ENCODE measurements around the gene GPLD1.
"Not testable (repeated sequence)": the region's sequence is repeated elsewhere in the genome, so short reads cannot be mapped to it uniquely, and the experiment has no call there.

GPLD1 gene

DNA sequence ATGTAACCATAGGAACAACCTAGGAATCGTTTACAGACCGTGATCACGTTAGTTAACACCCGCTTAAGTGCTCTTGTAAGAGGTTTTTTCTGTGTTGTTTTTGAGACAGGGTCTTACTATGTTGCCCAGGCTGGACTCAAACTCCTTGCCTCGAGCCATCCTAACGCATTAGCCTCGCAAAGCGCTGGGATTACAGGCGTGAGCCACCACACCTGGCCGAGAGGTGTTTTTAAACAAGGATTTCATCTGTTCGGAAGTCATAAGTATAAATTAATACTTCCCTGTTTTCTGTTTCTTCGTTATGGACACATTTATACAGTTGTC lies 85.9 kb downstream of the GPLD1 start:
- peak overlapping the region; percentile 79 for H2AFZ ChIP-seq
- H3K27ac ChIP-seq, result peak overlapping the region; percentile 55
- no peaks in the 10 kb centered on the region for H3K9me3 ChIP-seq (ENCODE audit: control insufficient read depth, low read length)

DNA sequence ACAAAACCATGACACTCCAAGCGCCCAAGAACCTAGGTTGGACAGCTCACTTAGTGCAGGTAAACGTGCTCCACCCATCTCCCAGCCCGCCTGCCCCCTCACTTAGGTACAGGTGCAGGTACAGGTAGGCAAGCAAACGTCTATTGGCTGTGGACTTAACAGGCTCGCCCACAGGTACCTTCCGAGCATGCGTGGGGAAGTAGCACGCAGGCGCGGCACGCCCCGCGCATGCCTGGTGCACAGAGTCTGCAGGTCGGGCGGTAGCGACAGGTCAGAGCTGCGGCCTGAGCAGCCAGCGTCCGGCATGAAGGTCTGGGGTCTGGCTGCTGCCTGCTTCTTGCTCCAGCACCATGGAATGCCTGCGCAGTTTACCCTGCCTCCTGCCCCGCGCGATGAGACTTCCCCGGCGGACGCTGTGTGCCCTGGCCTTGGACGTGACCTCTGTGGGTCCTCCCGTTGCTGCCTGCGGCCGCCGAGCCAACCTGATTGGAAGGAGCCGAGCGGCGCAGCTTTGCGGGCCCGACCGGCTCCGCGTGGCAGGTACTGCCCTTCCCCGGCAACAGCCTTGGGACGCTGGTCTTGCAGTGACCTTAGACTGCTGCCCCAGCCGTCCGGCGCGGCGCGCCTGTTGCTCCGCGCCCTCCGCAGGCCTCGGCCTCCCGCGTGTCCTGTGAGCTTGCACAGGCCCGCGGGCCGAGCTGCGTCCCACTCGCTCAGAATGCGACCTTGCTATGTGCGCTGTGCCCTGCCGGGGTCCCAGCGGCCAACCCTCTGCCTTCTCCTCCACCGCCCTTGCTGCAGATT lies 86.5 kb downstream of the GPLD1 start, which contains the start of gene MRS2:
Gene MRS2 (plus strand): TSS at position 240 of the 804 bp plus-strand sequence. CDS start 111 bp downstream, at position 351.
- Histone ChIP-seq H3K27me3 (ENCODE audit: control insufficient read depth, insufficient read depth, low read length) (no peaks in the 10 kb centered on the region), H3K9ac (no peak within 1 kb of the TSS), H3K79me2 (peaks cover 24% of the 10 kb centered on the region), H3K4me2 (ENCODE audit: low read length) (peak within 1 kb of the TSS; percentile 88), H3K36me3 (ENCODE audit: control insufficient read depth, insufficient read depth, low read length) (no peaks in the 10 kb centered on the region), H3K9me3 (ENCODE audit: control insufficient read depth, low read length) (no peaks in the 10 kb centered on the region), H2AFZ (peak within 1 kb of the TSS; percentile 79), H3K4me3 (ENCODE audit: low read depth, low read length) (peak within 1 kb of the TSS; percentile 95), H3K27ac (peak within 1 kb of the TSS; percentile 55), H3K4me1 (peaks cover 9% of the 10 kb centered on the region)
- TF ChIP-seq, protein P1, sequence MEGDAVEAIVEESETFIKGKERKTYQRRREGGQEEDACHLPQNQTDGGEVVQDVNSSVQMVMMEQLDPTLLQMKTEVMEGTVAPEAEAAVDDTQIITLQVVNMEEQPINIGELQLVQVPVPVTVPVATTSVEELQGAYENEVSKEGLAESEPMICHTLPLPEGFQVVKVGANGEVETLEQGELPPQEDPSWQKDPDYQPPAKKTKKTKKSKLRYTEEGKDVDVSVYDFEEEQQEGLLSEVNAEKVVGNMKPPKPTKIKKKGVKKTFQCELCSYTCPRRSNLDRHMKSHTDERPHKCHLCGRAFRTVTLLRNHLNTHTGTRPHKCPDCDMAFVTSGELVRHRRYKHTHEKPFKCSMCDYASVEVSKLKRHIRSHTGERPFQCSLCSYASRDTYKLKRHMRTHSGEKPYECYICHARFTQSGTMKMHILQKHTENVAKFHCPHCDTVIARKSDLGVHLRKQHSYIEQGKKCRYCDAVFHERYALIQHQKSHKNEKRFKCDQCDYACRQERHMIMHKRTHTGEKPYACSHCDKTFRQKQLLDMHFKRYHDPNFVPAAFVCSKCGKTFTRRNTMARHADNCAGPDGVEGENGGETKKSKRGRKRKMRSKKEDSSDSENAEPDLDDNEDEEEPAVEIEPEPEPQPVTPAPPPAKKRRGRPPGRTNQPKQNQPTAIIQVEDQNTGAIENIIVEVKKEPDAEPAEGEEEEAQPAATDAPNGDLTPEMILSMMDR (IDR thresholded peaks at IDR 0.05), result no peak

More for the DNA sequence above, 85.9 kb downstream of the GPLD1 start:
- Histone ChIP-seq H3K27me3 (ENCODE audit: control insufficient read depth, insufficient read depth, low read length) (no peaks in the 10 kb centered on the region), H3K4me1 (peaks cover 9% of the 10 kb centered on the region), H3K4me2 (ENCODE audit: low read length) (peak overlapping the region; percentile 88), H3K4me3 (ENCODE audit: low read depth, low read length) (peak overlapping the region; percentile 95), H3K9ac (no peak overlapping the region), H3K79me2 (peaks cover 24% of the 10 kb centered on the region), H3K36me3 (ENCODE audit: control insufficient read depth, insufficient read depth, low read length) (no peaks in the 10 kb centered on the region)
- TF ChIP-seq, protein P1 (IDR thresholded peaks at IDR 0.05), result no peak

DNA sequence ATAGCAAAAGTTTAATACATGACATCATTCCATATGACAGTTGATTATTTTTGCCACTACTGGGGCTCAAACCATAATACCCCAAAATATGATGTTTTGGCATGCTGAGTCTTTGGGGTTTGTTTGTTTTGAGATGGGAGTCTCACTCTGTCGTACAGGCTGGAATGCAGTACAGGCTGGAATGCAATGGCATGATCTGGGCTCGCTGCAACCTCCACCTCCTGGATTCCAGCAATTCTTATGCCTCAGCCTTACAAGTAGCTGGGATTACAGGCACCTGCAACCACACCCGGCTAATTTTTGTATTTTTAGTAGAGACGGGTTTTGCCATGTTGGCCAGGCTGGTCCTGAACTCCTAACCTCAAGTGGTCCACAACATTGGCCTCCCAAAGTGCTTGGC lies 87.9 kb downstream of the GPLD1 start:
- H3K27ac ChIP-seq, result no peak overlapping the region
- H3K9ac ChIP-seq, result no peak overlapping the region
- no peak overlapping the region for H2AFZ ChIP-seq
- TF ChIP-seq, protein P1 (IDR thresholded peaks at IDR 0.05), result no peak
- H3K27me3 ChIP-seq (ENCODE audit: control insufficient read depth, insufficient read depth, low read length), result no peaks in the 10 kb centered on the region
- H3K36me3 ChIP-seq (ENCODE audit: control insufficient read depth, insufficient read depth, low read length), result no peaks in the 10 kb centered on the region
- no peak overlapping the region for H3K4me2 ChIP-seq (ENCODE audit: low read length)
- H3K9me3 ChIP-seq (ENCODE audit: control insufficient read depth, low read length), result no peaks in the 10 kb centered on the region
- peaks cover 24% of the 10 kb centered on the region for H3K79me2 ChIP-seq
- peaks cover 9% of the 10 kb centered on the region for H3K4me1 ChIP-seq
- no peak overlapping the region for H3K4me3 ChIP-seq (ENCODE audit: low read depth, low read length)

DNA sequence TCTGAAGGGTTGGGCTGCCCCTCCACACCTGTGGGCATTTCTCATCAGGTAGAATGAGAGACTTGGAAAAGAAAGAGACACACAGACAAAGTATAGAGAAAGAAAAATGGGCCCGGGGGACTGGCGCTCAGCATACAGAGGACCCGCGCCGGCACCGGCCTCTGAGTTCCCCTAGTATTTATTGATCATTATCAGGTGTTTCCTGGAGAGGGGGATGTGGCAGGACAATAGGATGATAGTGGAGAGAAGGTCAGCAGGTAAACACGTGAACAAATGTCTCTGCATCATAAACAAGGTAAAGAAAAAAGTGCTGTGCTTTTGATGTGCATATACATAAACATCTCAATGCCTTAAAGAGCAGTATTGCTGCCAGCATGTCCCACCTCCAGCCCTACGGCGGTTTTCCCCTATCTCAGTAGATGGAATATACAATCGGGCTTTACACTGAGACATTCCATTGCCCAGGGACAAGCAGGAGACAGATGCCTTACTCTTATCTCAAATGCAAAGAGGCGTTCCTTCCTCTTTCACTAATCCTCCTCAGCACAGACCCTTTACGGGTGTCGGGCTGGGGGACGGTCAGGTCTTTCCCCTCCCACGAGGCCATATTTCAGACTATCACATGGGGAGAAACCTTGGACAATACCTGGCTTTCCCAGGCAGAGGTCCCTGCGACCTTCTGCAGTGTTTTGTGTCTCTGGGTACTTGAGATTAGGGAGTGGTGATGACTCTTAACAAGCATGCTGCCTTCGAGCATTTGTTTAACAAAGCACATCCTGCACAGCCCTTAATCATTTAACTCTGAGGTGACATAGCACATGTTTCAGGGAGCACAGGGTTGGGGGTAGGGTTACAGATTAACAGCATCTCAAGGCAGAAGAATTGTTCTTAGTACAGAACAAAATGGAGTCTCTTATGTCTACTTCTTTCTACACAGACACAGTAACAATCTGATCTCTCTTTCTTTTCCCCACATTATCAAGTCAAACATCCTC lies 89.0 kb downstream of the GPLD1 start:
- H3K27ac ChIP-seq; H3K36me3 ChIP-seq (ENCODE audit: control insufficient read depth, insufficient read depth, low read length); H3K4me2 ChIP-seq (ENCODE audit: low read length); H3K4me3 ChIP-seq (ENCODE audit: low read depth, low read length); H3K27me3 ChIP-seq (ENCODE audit: control insufficient read depth, insufficient read depth, low read length); H3K9ac ChIP-seq; H3K4me1 ChIP-seq; H2AFZ ChIP-seq; H3K9me3 ChIP-seq (ENCODE audit: control insufficient read depth, low read length): not testable (repeated sequence)
- peaks cover 22% of the 10 kb centered on the region for H3K79me2 ChIP-seq

DNA sequence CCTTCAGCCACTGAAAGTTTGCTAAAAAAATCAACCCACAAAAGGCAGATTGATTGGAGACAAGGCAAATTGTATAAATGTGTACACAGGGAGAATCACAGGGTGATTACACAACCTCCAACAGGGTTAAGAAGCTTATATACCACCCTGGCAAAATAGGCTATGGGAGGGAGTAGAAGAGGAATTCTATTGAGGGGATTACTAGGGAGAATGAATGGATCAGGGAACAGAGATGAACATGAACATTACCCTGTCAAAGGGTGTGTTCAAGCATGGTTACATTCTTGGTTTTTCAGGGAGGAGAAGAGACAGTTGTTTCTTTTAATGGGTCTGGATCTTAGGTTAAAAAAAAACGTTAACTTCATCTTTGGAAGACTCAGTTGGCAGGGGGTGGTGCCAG lies 91.7 kb downstream of the GPLD1 start:
- Histone ChIP-seq H3K27ac (no peak overlapping the region), H3K27me3 (ENCODE audit: control insufficient read depth, insufficient read depth, low read length) (no peaks in the 10 kb centered on the region), H3K9ac (no peak overlapping the region), H3K4me2 (ENCODE audit: low read length) (no peak overlapping the region), H3K4me3 (ENCODE audit: low read depth, low read length) (no peak overlapping the region), H3K9me3 (ENCODE audit: control insufficient read depth, low read length) (no peaks in the 10 kb centered on the region), H3K79me2 (peaks cover 5% of the 10 kb centered on the region), H3K4me1 (peaks cover 9% of the 10 kb centered on the region), H2AFZ (no peak overlapping the region), H3K36me3 (ENCODE audit: control insufficient read depth, insufficient read depth, low read length) (no peaks in the 10 kb centered on the region)
- TF ChIP-seq, protein P1 (IDR thresholded peaks at IDR 0.05), result no peak

Measured in parathyroid adenoma (tissue), 2 donors.